ENCODE results near the gene CCSER2.

DNA sequence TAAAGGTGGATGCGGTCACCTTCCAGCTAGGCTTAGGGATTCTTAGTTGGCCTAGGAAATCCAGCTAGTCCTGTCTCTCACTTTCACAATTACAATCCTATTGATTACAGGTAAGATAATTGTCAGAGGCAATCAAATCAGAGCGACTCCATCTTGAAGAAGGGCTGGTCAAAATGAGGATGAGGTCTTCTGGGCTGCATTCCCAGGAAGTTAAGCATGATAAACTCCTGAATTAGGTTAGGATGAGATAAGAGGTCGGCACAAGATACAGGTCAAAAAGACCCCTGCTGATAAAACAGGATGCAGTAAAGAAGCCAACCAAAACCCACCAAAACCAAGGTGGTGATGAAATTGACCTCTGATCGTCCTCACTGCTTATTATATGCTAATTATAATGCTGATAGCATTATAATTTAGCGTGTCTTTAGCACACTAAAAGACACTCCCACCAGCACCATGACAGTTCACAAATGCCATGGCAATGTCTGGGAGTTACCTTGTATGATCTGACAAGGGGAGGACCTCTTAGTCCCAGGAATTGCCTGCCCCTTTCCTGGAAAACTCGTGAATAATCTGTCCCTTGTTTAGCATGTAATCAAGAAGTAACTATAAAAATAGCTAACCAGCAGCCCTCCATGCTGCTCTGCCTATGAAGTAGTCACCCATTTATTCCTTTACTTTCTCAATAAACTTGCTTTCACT, 237.6 kb downstream of the CCSER2 start:
- TF ChIP-seq, protein P1, sequence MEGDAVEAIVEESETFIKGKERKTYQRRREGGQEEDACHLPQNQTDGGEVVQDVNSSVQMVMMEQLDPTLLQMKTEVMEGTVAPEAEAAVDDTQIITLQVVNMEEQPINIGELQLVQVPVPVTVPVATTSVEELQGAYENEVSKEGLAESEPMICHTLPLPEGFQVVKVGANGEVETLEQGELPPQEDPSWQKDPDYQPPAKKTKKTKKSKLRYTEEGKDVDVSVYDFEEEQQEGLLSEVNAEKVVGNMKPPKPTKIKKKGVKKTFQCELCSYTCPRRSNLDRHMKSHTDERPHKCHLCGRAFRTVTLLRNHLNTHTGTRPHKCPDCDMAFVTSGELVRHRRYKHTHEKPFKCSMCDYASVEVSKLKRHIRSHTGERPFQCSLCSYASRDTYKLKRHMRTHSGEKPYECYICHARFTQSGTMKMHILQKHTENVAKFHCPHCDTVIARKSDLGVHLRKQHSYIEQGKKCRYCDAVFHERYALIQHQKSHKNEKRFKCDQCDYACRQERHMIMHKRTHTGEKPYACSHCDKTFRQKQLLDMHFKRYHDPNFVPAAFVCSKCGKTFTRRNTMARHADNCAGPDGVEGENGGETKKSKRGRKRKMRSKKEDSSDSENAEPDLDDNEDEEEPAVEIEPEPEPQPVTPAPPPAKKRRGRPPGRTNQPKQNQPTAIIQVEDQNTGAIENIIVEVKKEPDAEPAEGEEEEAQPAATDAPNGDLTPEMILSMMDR (IDR thresholded peaks at IDR 0.05), result no peak
- no peak for TF ChIP-seq POLR2A (IDR thresholded peaks at IDR 0.05)

Measured in right lobe of liver (tissue), 4 donors.